HCT116 (cell line): ENCODE measurements around the gene TMA7. TPM values are rescaled to one million over a fixed set of nuclear protein-coding genes. Genes with fewer than 3 reads are reported as not detected.
A peak's percentile ranks its signal among the peaks of the same experiment; 100 is the strongest.
"Not testable (repeated sequence)": the region's sequence is repeated elsewhere in the genome, so short reads cannot be mapped to it uniquely, and the experiment has no call there.

ENCODE experiments used
- ATAC-seq: fragments of 200-7000 bp; cut with Tn5 transposase; 2 replicates; pipeline ENCODE4 v1.9.1; 2020; ENCODE audit warnings: mild to moderate bottlenecking, moderate library complexity
- BruUV-seq: library from RNA; stranded (reverse); fragments of 400-500 nt; replicated peaks from 2 replicates; lab custom pipeline; 2021; lab: Mats Ljungman, UMichigan
- CTCF ChIA-PET: fragments of 300-600 bp; sonication (Branson Sonifier 250); formaldehyde crosslinking; loops from one replicate; lab custom pipeline; 2021; ENCODE audit warnings: antibody characterized with exemption; lab: Charles Lee
- POLR2A ChIA-PET: fragments of 300-600, 350-600 bp; sonication (Branson Sonifier 250); formaldehyde crosslinking; loops from one replicate; lab custom pipeline; 2021; ENCODE audit warnings: antibody characterized with exemption; lab: Charles Lee
- RAD21 ChIA-PET, 2 experiments: fragments of 300-600 bp; sonication (Branson Sonifier 250); formaldehyde crosslinking; loops; one replicate each; lab custom pipeline; 2023; ENCODE audit warnings: low total read pairs in 2 of 2; ENCODE audit not compliant: uncharacterized antibody in 2 of 2, unreplicated experiment in 2 of 2, low non-redundant PET in 1 of 2; lab: Charles Lee
- DNase-seq: peaks from one replicate; pipeline ENCODE4 v3.0.0-alpha.2; 2010; ENCODE audit warnings: low read depth, low spot score
- H2AFZ ChIP-seq: fragments of 200-600 bp; shearing (Covaris generic), sonication (generic); 2 replicates; pipeline ENCODE4 v1.6.1; 2017; ENCODE audit warnings: low read depth, mixed run types, mixed read lengths, antibody characterized with exemption, low read length; ENCODE audit not compliant: poor library complexity, severe bottlenecking
- H3K27ac ChIP-seq: 2 replicates; pipeline ENCODE4 v1.5.1; 2012; ENCODE audit warnings: low read depth, low read length
- H3K27me3 ChIP-seq: fragments of 200-600 bp; sonication (generic); 2 replicates; pipeline ENCODE4 v1.6.1; 2016; ENCODE audit warnings: mixed run types, low read length, mixed read lengths; ENCODE audit not compliant: insufficient read depth
- H3K36me3 ChIP-seq, 2 experiments: fragments of 200-500 bp in 1 of 2; fragments of 200-600 bp in 1 of 2; sonication (Bioruptor generic) in 1 of 2; sonication (generic) in 1 of 2; 2 replicates each; pipeline versions ENCODE4 v1.5.1 to v1.6.1; 2014 to 2016; ENCODE audit warnings: low read length in 2 of 2, inconsistent platforms in 1 of 2, mixed read lengths in 1 of 2, mixed run types in 1 of 2; ENCODE audit not compliant: insufficient read depth in 2 of 2, control insufficient read depth in 1 of 2
- H3K4me1 ChIP-seq, 2 experiments: fragments of 200-600 bp in 1 of 2; sonication (generic) in 1 of 2; 2 replicates each; pipeline versions ENCODE4 v1.5.1 to v1.6.1; 2012 to 2017; ENCODE audit warnings: low read length in 2 of 2, inconsistent platforms in 1 of 2, mild to moderate bottlenecking in 1 of 2, mixed read lengths in 1 of 2, mixed run types in 1 of 2, moderate library complexity in 1 of 2; ENCODE audit not compliant: insufficient read depth in 2 of 2, control insufficient read depth in 1 of 2
- H3K4me2 ChIP-seq: fragments of 200-600 bp; sonication (generic); 2 replicates; pipeline ENCODE4 v1.6.1; 2017; ENCODE audit warnings: mixed run types, low read length, mixed read lengths
- H3K4me3 ChIP-seq, 2 experiments: fragments of 200-600 bp in 1 of 2; sonication (generic) in 1 of 2; replicated peaks in 1 of 2; 2 replicates each; pipeline ENCODE4 v1.5.1; 2011 to 2016; ENCODE audit warnings: low read length in 2 of 2, control low read depth in 1 of 2, low read depth in 1 of 2, mild to moderate bottlenecking in 1 of 2, mixed read lengths in 1 of 2, mixed run types in 1 of 2
- H3K79me2 ChIP-seq: fragments of 200-600 bp; sonication (generic); 2 replicates; pipeline ENCODE4 v1.6.1; 2017; ENCODE audit warnings: mild to moderate bottlenecking, mixed run types, low read length, moderate library complexity, mixed read lengths; ENCODE audit not compliant: insufficient read depth
- H3K9ac ChIP-seq: fragments of 200-600 bp; sonication (generic); 2 replicates; pipeline ENCODE4 v1.6.1; 2016; ENCODE audit warnings: low read length, mixed read lengths
- H3K9me2 ChIP-seq: fragments of 200-600 bp; sonication (generic), shearing (Covaris generic); 2 replicates; pipeline ENCODE4 v1.6.1; 2017; ENCODE audit warnings: mixed run types, mild to moderate bottlenecking, moderate library complexity; ENCODE audit not compliant: insufficient read depth
- H3K9me3 ChIP-seq, 2 experiments: fragments of 200-500 bp in 1 of 2; fragments of 200-600 bp in 1 of 2; sonication (Bioruptor generic) in 1 of 2; sonication (generic) in 1 of 2; 2 replicates each; pipeline ENCODE4 v1.6.1; 2014 to 2017; ENCODE audit warnings: low read length in 2 of 2, mixed read lengths in 2 of 2, inconsistent platforms in 1 of 2, low read depth in 1 of 2, mild to moderate bottlenecking in 1 of 2, mixed run types in 1 of 2, moderate library complexity in 1 of 2; ENCODE audit not compliant: control insufficient read depth in 1 of 2, insufficient read depth in 1 of 2
- H4K20me1 ChIP-seq: fragments of 200-600 bp; sonication (generic), shearing (Covaris generic); 2 replicates; pipeline ENCODE4 v1.6.1; 2017; ENCODE audit warnings: mixed run types, mild to moderate bottlenecking, moderate library complexity; ENCODE audit not compliant: insufficient read depth
- CBX3 ChIP-seq: IDR thresholded peaks from 2 replicates; pipeline ENCODE4 v1.6.1; 2012; ENCODE audit warnings: low read depth
- CEBPB ChIP-seq: IDR thresholded peaks from 2 replicates; pipeline ENCODE4 v1.6.1; 2012; ENCODE audit warnings: low read depth
- EGR1 ChIP-seq: IDR thresholded peaks from 2 replicates; pipeline ENCODE4 v1.6.1; 2012; ENCODE audit warnings: low read depth
- ELF1 ChIP-seq: IDR thresholded peaks from 2 replicates; pipeline ENCODE4 v1.6.1; 2012; ENCODE audit warnings: low read depth, borderline replicate concordance
- EZH2 ChIP-seq: fragments of 200-600 bp; sonication (generic); IDR thresholded peaks from 2 replicates; pipeline ENCODE4 v1.6.1; 2017; ENCODE audit warnings: antibody characterized with exemption, mixed run types
- EZH2phosphoT487 ChIP-seq: fragments of 200-600 bp; IDR thresholded peaks from 2 replicates; pipeline ENCODE4 v1.6.1; 2018; ENCODE audit warnings: antibody characterized with exemption, borderline replicate concordance
- JUND ChIP-seq: IDR thresholded peaks from 2 replicates; pipeline ENCODE4 v1.6.1; 2012
- POLR2A ChIP-seq: IDR thresholded peaks from 2 replicates; pipeline ENCODE4 v1.7.0; 2011; ENCODE audit warnings: borderline replicate concordance; ENCODE audit not compliant: insufficient read depth, insufficient read length; ENCODE audit errors: extremely low read depth
- POLR2AphosphoS5 ChIP-seq: IDR thresholded peaks from 2 replicates; pipeline ENCODE4 v1.6.1; 2011; ENCODE audit warnings: mild to moderate bottlenecking, low read depth, low read length, moderate library complexity
- SIN3A ChIP-seq: IDR thresholded peaks from 2 replicates; pipeline ENCODE4 v1.6.1; 2012; ENCODE audit warnings: low read depth
- SP1 ChIP-seq: IDR thresholded peaks from 2 replicates; pipeline ENCODE4 v1.6.1; 2012; ENCODE audit warnings: low read depth
- SRF ChIP-seq: IDR thresholded peaks from 2 replicates; pipeline ENCODE4 v1.6.1; 2012; ENCODE audit warnings: low read depth
- TCF7L2 ChIP-seq: IDR thresholded peaks from 2 replicates; pipeline ENCODE4 v1.7.0; 2011; ENCODE audit warnings: borderline replicate concordance, inconsistent platforms; ENCODE audit not compliant: insufficient read depth, insufficient read length; ENCODE audit errors: extremely low read depth
- ZFX ChIP-seq: fragments of 450-650 bp; IDR thresholded peaks from 2 replicates; pipeline ENCODE4 v1.6.1; 2017
- ZNF274 ChIP-seq: fragments of 200-500 bp; sonication (Bioruptor generic); IDR thresholded peaks from 2 replicates; pipeline ENCODE4 v1.6.1; 2014; ENCODE audit warnings: mild to moderate bottlenecking, low read depth, low read length, inconsistent platforms
- intact Hi-C: fragments of 100-400 bp; cut with micrococcal nuclease; formaldehyde crosslinking; loops from 2 replicates; pipeline ENCODE4 v1.10.0; 2022
- total RNA-seq: library from RNA; stranded (reverse); gene quantifications from one replicate; pipeline ENCODE4 v1.2.1, GENCODE V29; 2021; ENCODE audit not compliant: unreplicated experiment
- TF ChIP-seq, protein P1 (sequence below), 3 experiments: fragments of 200-600 bp in 1 of 3; sonication (generic) in 1 of 3; IDR thresholded peaks in 2 of 3; conservative IDR thresholded peaks in 1 of 3; 2 replicates each; pipeline ENCODE4 v1.5.1; 2012 to 2017; ENCODE audit warnings: low read depth in 2 of 3, low read length in 2 of 3, antibody characterized with exemption in 1 of 3, borderline replicate concordance in 1 of 3, control low read depth in 1 of 3, mild to moderate bottlenecking in 1 of 3, mixed read lengths in 1 of 3, mixed run types in 1 of 3, moderate library complexity in 1 of 3; ENCODE audit not compliant: insufficient read depth in 1 of 3
- TF ChIP-seq, protein P2 (sequence below): IDR thresholded peaks from 2 replicates; pipeline ENCODE4 v1.6.1; 2012

TMA7 gene
- total RNA-seq, 1 experiment from 2014 or later: 334 TPM

DNA sequence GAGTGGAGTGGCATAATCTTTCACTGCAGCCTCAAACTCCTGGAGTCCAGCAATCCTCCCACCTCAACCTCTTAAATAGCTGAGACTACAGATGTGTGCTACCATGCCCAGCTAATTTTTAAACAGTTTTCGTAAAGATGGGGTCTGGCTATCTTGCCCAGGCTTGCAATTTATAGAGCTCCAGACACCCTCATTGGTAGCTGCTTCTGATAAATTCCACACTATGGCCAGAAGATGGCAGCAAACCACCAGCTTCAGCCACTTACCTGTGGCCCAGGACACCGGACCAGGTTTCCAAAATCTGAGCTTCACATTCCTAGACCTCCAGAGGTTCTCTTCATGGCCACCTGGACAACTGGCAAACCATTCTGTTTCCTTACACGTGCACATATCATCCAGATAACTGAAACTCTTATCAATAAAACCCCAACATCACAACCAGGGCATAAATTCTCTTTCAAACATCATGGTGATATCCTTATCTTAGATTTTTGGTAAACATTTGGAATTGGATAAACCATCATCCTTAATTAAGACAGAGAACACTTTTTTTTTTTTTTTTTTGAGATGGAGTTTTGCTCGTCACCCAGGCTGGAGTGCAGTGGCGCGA lies 39.1 kb upstream of the TMA7 start (continued):
- TF ChIP-seq, protein P1, sequence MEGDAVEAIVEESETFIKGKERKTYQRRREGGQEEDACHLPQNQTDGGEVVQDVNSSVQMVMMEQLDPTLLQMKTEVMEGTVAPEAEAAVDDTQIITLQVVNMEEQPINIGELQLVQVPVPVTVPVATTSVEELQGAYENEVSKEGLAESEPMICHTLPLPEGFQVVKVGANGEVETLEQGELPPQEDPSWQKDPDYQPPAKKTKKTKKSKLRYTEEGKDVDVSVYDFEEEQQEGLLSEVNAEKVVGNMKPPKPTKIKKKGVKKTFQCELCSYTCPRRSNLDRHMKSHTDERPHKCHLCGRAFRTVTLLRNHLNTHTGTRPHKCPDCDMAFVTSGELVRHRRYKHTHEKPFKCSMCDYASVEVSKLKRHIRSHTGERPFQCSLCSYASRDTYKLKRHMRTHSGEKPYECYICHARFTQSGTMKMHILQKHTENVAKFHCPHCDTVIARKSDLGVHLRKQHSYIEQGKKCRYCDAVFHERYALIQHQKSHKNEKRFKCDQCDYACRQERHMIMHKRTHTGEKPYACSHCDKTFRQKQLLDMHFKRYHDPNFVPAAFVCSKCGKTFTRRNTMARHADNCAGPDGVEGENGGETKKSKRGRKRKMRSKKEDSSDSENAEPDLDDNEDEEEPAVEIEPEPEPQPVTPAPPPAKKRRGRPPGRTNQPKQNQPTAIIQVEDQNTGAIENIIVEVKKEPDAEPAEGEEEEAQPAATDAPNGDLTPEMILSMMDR (IDR thresholded peaks at IDR 0.05 in 2 of 3, conservative IDR thresholded peaks at IDR 0.05 in 1 of 3; ENCODE audit: borderline replicate concordance in 1 of 3, insufficient read depth in 1 of 3, low read depth in 2 of 3, low read length in 2 of 3): peak; percentile 69 to 97 (median 83)
- TF ChIP-seq TCF7L2: no peak
- TF ChIP-seq SRF: no peak
- TF ChIP-seq JUND: no peak
- TF ChIP-seq, protein P2, sequence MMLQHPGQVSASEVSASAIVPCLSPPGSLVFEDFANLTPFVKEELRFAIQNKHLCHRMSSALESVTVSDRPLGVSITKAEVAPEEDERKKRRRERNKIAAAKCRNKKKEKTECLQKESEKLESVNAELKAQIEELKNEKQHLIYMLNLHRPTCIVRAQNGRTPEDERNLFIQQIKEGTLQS: no peak
- no peak for TF ChIP-seq EGR1
- TF ChIP-seq EZH2phosphoT487: no peak
- TF ChIP-seq SIN3A: no peak
- TF ChIP-seq ZNF274: no peak
- 0 out of 2 replicates have a peak, but pooled peaks have one; percentile 63 for TF ChIP-seq CBX3
- TF ChIP-seq SP1: no peak
- no peak for TF ChIP-seq ELF1
- no peak for TF ChIP-seq CEBPB
- TF ChIP-seq ZFX: no peak
- no peak for TF ChIP-seq POLR2AphosphoS5
- no peak for TF ChIP-seq EZH2
- no peak for TF ChIP-seq POLR2A

DNA sequence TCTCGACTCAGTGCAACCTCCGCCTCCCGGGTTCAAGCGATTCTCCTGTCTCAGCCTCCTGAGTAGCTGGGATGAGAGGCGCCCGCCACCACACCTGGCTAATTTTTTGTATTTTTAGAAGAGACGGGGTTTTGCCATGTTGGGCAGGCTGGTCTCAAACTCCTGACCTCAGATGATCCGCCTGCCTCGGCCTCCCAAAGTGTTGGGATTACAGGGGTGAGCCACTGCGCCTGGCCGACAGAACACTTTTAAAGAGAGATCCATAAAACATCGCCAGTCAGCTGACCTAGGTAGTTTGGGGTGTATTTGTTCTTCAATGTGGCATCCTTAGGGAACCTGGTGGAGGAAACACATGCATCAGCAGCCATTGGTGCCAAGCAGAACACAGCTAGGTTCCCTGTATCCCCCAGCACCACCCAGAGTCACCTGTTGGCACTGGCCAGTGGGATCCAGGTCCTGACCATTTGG lies 38.6 kb upstream of the TMA7 start:
- not testable (repeated sequence) for H3K27me3 ChIP-seq, H3K9me2 ChIP-seq, H3K36me3 ChIP-seq, H3K79me2 ChIP-seq, H3K9me3 ChIP-seq, ATAC-seq, H4K20me1 ChIP-seq, BruUV-seq, H2AFZ ChIP-seq, H3K4me3 ChIP-seq, DNase-seq
- ChIA-PET CTCF (interaction anchor here (0.6 to 8.0 kb wide), 27 partner anchors 10 to 620 kb away, joined by 3 to 386 read pairs (median 5); partner anchors contain the start of genes ATRIP, CCDC51, NCKIPSD and NDUFAF3), POLR2A (interaction anchor here (0.9 to 1.7 kb wide), 3 partner anchors 31 to 38 kb away, joined by 4 to 22 read pairs (median 7); partner anchors contain the start of genes CCDC51 and TMA7), RAD21 (interaction anchor here (0.7 to 4.1 kb wide), 11 partner anchors 32 to 233 kb away, joined by 3 to 59 read pairs (median 6); partner anchors contain the start of gene SLC26A6 (in 1 of the 2))
- Histone ChIP-seq H3K4me1 (peaks cover 14 to 39% of the 10 kb centered on the region in 2 experiments), H3K27ac (peak overlapping the region; percentile 64; the same call in 1 of the 2 replicates), H3K9ac (peak overlapping the region; percentile 23; the same call in 1 of the 2 replicates), H3K4me2 (peak overlapping the region; percentile 58)
- intact Hi-C loops: loop anchor here (1.0 to 2.0 kb wide), 3 partner anchors 35 to 147 kb away; no protein-coding TSS in a partner anchor
